Gastroesophageal sphincter (tissue), 4 donors: ENCODE results near the gene OAS3. TPM values are rescaled to one million over a fixed set of nuclear protein-coding genes. Genes with fewer than 3 reads are reported as not detected.
A peak's percentile ranks its signal among the peaks of the same experiment; 100 is the strongest.

Source experiments
- ATAC-seq: fragments of 150-250 bp; one replicate; pipeline ENCODE4 v1.9.1; 2016; ENCODE audit warnings: mild to moderate bottlenecking, moderate library complexity
- H3K27ac ChIP-seq, 4 donors: fragments of 200-600 bp; sonication (generic) in 3 of 4; 1 replicate in 3 of 4; 2 replicates in 1 of 4; pipeline ENCODE4 v1.5.1; 2016 to 2019
- H3K27me3 ChIP-seq: fragments of 200-600 bp; sonication (generic); one replicate; pipeline ENCODE4 v1.5.1; 2019
- H3K36me3 ChIP-seq, 2 donors: fragments of 200-600 bp; sonication (generic); one replicate each; pipeline ENCODE4 v1.5.1; 2019; ENCODE audit warnings: control low read depth in 1 of 2
- H3K4me1 ChIP-seq, 3 donors: fragments of 200-600 bp; sonication (generic); 1 replicate in 2 of 3; 2 replicates in 1 of 3; pipeline ENCODE4 v1.5.1; 2016 to 2019; ENCODE audit warnings: control low read depth in 2 of 3
- H3K4me3 ChIP-seq, 2 donors: fragments of 200-600 bp; sonication (generic); one replicate each; pipeline ENCODE4 v1.5.1; 2019; ENCODE audit warnings: mild to moderate bottlenecking in 1 of 2, moderate library complexity in 1 of 2
- H3K9me3 ChIP-seq, 3 donors: fragments of 200-600 bp; sonication (generic); one replicate each; pipeline ENCODE4 v1.5.1; 2017 to 2019; ENCODE audit warnings: control low read depth in 2 of 3
- EP300 ChIP-seq: sonication (generic); formaldehyde crosslinking; IDR thresholded peaks from one replicate; pipeline ENCODE4 v1.6.1; 2017; ENCODE audit warnings: antibody characterized with exemption, mild to moderate bottlenecking
- POLR2A ChIP-seq, 2 donors: fragments of 450-650 bp; IDR thresholded peaks; one replicate each; pipeline ENCODE4 v1.6.1; 2017; ENCODE audit warnings: antibody characterized with exemption in 2 of 2, mild to moderate bottlenecking in 2 of 2, moderate library complexity in 1 of 2
- POLR2AphosphoS5 ChIP-seq: sonication (generic); formaldehyde crosslinking; IDR thresholded peaks from one replicate; pipeline ENCODE4 v1.6.1; 2017; ENCODE audit warnings: antibody characterized with exemption
- WGBS, 2 donors: methylation state at CpG; one replicate each; pipeline ENCODE4 v1.1.5; 2018; ENCODE audit warnings: low coverage in 1 of 2; 5-methylcytosine and 5-hydroxymethylcytosine counted together
- total RNA-seq, 4 donors: library from RNA; depleted of rRNA; stranded (reverse); fragments of >200 nt; gene quantifications; one replicate each; pipeline ENCODE4 v1.1.0, GENCODE V29; 2016
- TF ChIP-seq, protein P1 (sequence below), 4 experiments: fragments of 200-600 bp in 2 of 4; fragments of 450-650 bp in 2 of 4; sonication (generic) in 1 of 4; IDR thresholded peaks; one replicate each; pipeline ENCODE4 v1.5.1; 2017 to 2019; ENCODE audit warnings: antibody characterized with exemption in 4 of 4, mild to moderate bottlenecking in 2 of 4, moderate library complexity in 2 of 4

Gene OAS3
- total RNA-seq, 4 donors from 2014 or later = 3.5 to 10.2 (median 7.2) TPM

DNA sequence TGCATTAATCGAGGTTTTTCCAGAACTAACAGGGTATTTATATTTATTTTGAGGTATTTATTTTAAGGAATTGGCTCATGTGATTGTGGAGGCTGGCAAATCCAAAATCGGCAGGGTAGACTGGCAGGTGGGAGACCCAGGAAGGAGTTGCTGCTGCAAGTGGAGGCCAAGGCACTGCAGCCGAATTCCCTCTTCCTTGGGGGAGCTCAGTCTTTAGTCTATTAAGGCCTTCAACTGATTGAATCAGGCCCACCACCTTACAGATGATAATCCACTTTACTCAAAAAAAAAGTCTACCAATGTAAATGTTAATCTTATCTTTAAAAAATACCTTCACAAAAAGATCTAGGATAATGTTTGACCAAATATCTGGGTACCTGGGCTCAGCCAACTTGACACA, 38.9 kb downstream of the OAS3 start:
- WGBS, 2 donors = 68 to 70% methylated on average over 3 of the region's 3 CpGs
- peak overlapping the region in 1 of 4 donors; percentile 83 for H3K27ac ChIP-seq

DNA sequence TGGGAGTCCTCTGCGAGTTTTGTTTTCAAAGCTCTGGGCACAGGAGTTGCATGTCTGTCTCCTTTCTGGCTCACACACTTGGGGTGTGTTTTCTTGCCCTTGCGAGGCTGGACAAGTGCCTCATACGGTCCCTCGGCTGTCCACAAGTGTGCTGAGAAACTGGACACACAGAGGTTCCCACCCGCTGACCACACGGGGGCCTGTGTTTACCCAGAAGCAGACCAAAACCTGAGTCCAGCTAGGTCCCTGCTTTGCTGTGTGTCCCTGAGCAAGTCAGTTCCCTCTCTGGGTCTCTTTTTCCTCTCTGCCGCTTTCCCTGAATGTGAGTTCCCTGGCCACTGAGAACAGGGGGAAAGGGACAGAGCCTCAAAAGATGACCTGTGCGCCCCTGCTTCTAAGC, 39.4 kb downstream of the OAS3 start:
- ATAC-seq = no peak
- H3K36me3 ChIP-seq = no peaks in the 10 kb centered on the region
- H3K4me3 ChIP-seq = peak overlapping the region; percentile 27 to 54
- H3K4me1 ChIP-seq = peaks cover 0 to 30% (median 2%) of the 10 kb centered on the region in 3 donors
- peaks cover 0 to 11% (median 0%) of the 10 kb centered on the region in 3 donors for H3K9me3 ChIP-seq
- 54 to 56% methylated on average over 4 to 6 of the region's 8 CpGs for WGBS, 2 donors
- H3K27ac ChIP-seq = peak overlapping the region; percentile 2 to 83 (median 70)
- no peak for TF ChIP-seq POLR2A (IDR thresholded peaks at IDR 0.05)
- TF ChIP-seq EP300 = no peak
- TF ChIP-seq, protein P1, sequence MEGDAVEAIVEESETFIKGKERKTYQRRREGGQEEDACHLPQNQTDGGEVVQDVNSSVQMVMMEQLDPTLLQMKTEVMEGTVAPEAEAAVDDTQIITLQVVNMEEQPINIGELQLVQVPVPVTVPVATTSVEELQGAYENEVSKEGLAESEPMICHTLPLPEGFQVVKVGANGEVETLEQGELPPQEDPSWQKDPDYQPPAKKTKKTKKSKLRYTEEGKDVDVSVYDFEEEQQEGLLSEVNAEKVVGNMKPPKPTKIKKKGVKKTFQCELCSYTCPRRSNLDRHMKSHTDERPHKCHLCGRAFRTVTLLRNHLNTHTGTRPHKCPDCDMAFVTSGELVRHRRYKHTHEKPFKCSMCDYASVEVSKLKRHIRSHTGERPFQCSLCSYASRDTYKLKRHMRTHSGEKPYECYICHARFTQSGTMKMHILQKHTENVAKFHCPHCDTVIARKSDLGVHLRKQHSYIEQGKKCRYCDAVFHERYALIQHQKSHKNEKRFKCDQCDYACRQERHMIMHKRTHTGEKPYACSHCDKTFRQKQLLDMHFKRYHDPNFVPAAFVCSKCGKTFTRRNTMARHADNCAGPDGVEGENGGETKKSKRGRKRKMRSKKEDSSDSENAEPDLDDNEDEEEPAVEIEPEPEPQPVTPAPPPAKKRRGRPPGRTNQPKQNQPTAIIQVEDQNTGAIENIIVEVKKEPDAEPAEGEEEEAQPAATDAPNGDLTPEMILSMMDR (IDR thresholded peaks at IDR 0.05) = no peak
- no peak for TF ChIP-seq POLR2AphosphoS5
- no peaks in the 10 kb centered on the region for H3K27me3 ChIP-seq

More for the DNA sequence above, 38.9 kb downstream of the OAS3 start:
- H3K4me3 ChIP-seq = no peak overlapping the region
- peaks cover 0 to 30% (median 2%) of the 10 kb centered on the region in 3 donors for H3K4me1 ChIP-seq
- H3K27me3 ChIP-seq = no peaks in the 10 kb centered on the region
- no peak for TF ChIP-seq POLR2AphosphoS5
- no peak for ATAC-seq
- peaks cover 0 to 6% (median 0%) of the 10 kb centered on the region in 3 donors for H3K9me3 ChIP-seq
- no peaks in the 10 kb centered on the region for H3K36me3 ChIP-seq

DNA sequence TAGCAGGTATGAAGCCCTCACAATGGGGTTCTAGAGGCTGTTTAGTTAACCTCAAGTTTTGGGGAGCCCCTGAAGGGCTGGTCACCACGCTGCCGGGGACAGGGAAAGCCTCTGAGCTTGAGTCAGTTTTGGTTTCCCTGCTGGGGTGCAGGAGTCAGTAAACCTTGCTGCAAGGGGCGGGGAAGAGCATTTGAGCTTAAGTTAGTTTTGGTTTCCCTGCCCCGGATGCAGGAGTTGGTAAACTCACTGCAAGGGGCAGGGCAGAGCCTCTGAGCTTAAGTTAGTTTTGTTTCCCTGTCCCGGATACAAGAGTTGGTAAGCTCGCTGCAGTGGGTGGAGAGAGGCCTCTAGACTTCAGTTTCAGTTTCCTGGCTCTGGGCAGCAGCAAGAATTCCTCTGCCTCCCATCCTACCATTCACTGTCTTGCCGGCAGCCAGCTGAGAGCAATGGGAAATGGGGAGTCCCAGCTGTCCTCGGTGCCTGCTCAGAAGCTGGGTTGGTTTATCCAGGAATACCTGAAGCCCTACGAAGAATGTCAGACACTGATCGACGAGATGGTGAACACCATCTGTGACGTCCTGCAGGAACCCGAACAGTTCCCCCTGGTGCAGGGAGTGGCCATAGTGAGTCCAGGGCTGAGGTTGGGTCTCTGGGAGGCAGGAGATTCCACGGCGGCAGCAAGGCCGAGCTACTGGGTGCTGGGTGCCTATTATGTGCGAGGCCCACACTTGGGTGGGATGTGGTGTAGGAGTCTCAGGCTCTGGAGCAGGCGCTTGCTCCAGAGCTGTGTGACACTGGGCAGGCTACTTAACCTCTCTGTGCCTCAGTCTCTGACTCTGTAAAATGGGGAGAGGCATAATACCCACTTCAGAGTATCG, 40.1 kb downstream of the OAS3 start, which contains the start of gene OAS2:
TSS of gene OAS2 (plus strand) at position 357 of the 878 bp plus-strand sequence. CDS start at position 447, 90 bp downstream.
- 7 to 81% methylated on average over 2 to 3 of the region's 19 CpGs for WGBS, 2 donors
- Histone ChIP-seq H3K4me1 (peaks cover 0 to 30% (median 2%) of the 10 kb centered on the region in 3 donors), H3K27me3 (no peaks in the 10 kb centered on the region), H3K9me3 (peaks cover 0 to 11% (median 0%) of the 10 kb centered on the region in 3 donors), H3K4me3 (peak within 1 kb of the TSS; percentile 27 to 54), H3K36me3 (no peaks in the 10 kb centered on the region), H3K27ac (peak within 1 kb of the TSS; percentile 2 to 83 (median 70))
- TF ChIP-seq, protein P1 (IDR thresholded peaks at IDR 0.05) = no peak
- TF ChIP-seq POLR2A (IDR thresholded peaks at IDR 0.05) = peak; percentile 25 to 48
- TF ChIP-seq POLR2AphosphoS5 = no peak
- ATAC-seq = peak; percentile 86

DNA sequence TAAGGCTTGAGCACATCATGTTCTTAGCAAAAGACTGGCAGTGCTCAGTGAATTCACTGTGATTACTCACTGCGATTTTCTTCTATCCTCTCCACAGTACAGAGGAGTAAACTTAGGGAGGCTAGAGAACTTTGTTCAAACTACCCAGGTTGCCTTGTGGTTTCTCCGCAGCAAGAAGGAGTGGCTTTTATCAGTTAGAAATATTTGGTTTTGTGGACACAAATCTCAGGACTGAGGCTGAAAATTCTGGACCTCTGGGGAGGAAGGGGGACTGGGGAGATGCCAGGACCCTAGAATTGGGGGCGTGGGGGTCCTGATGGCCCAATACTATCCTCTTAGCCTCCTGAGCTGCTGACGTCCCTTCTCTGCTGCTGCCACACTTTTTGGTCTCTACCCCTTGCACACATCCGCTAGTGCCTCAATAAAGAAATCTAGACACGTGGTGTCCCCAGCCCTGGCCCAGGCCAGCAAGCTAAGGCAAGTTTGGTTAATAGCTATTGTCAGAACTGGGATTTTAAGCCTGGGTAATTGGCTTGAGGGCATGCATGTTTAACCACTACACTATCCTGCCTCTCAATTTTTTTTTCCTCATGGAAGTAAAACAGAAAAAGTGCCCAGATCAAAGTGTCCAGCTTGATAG, 40.9 kb downstream of the OAS3 start:
- peak overlapping the region in 3 of 4 donors; percentile 66 to 83 (median 75) for H3K27ac ChIP-seq
- H3K36me3 ChIP-seq = no peaks in the 10 kb centered on the region
- H3K4me3 ChIP-seq = peak overlapping the region; percentile 27 to 54
- ATAC-seq = no peak
- peaks cover 0 to 11% (median 0%) of the 10 kb centered on the region in 3 donors for H3K9me3 ChIP-seq
- H3K27me3 ChIP-seq = no peaks in the 10 kb centered on the region
- TF ChIP-seq POLR2AphosphoS5 (no peak), POLR2A (IDR thresholded peaks at IDR 0.05) (no peak), EP300 (no peak)
- TF ChIP-seq, protein P1 (IDR thresholded peaks at IDR 0.05) = no peak
- H3K4me1 ChIP-seq = peaks cover 0 to 30% (median 2%) of the 10 kb centered on the region in 3 donors
- WGBS, 2 donors = 48 to 66% methylated on average over 2 to 3 of the region's 6 CpGs

DNA sequence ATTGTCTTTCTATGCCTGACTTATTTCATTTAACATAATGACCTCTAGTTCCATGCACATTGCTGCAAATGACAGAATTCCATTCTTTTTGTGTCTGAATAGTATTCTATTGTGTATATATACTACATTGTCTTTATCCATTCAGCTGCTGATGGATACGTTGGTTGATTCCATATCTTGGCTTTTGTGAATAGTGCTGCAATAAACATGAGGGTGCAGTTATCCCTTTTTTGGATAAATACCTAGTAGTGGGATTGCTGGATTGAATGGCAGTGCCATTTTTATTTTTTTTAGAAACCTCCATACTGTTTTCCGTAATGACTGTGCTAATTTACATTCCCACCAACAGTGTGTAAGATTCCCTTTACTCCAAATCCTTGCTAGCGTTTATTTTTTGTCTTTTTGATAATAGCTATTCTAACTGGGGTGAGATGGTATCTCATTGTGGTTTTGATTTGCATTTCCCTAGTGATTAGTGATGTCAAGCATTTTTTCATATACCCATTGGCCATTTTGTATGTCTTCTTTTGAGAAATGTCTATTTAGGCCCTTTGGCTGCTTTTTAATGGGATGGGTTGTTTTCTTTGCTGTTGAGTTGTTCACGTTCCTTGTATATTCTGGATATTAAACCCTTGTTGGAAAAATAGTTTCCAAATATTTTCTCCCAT, 42.4 kb downstream of the OAS3 start:
- Histone ChIP-seq H3K4me1 (peaks cover 0 to 30% (median 2%) of the 10 kb centered on the region in 3 donors), H3K4me3 (no peak overlapping the region), H3K27ac (no peak overlapping the region), H3K9me3 (peaks cover 0 to 19% (median 0%) of the 10 kb centered on the region in 3 donors), H3K27me3 (no peaks in the 10 kb centered on the region), H3K36me3 (no peaks in the 10 kb centered on the region)
- 60 to 74% methylated on average over 4 of the region's 4 CpGs for WGBS, 2 donors
- TF ChIP-seq POLR2AphosphoS5 (no peak), EP300 (no peak), POLR2A (IDR thresholded peaks at IDR 0.05) (no peak)
- TF ChIP-seq, protein P1 (IDR thresholded peaks at IDR 0.05) = no peak
- no peak for ATAC-seq
